GM12873 (cell line): ENCODE results near the gene AFF2.
A peak's percentile ranks its signal among the peaks of the same experiment; 100 is the strongest.

Experiments
- CTCF ChIP-seq: IDR thresholded peaks from 2 replicates; pipeline ENCODE4 v1.5.1; 2012; ENCODE audit warnings: low read depth, mild to moderate bottlenecking, moderate library complexity, low read length, control low read depth; ENCODE audit not compliant: insufficient read depth; ENCODE audit errors: missing control alignments

The AFF2 gene

GRCh38 chrX:148552775-148553174 is 52.4 kb downstream of the AFF2 start:
- TF ChIP-seq CTCF, result peak; percentile 53

DNA sequence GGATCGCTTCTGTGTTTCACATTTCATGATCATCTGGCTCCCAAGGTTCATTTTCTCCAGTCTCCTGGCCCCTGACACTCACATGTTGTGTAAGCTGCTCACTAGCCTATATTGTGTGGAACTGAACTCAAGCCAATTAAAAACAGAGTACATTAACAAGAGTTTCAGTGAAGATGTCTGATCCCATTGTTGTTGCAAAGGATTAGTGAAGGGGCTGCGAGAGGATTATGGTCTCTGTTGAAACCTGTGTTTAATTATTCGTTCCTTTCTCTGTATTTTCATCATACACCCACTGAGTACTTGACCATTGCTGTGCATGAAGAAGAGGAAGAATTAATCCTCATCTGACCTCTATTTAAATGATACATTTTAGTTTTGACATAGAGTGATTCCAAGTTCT is 54.7 kb downstream of the AFF2 start:
- no peak for TF ChIP-seq CTCF

DNA sequence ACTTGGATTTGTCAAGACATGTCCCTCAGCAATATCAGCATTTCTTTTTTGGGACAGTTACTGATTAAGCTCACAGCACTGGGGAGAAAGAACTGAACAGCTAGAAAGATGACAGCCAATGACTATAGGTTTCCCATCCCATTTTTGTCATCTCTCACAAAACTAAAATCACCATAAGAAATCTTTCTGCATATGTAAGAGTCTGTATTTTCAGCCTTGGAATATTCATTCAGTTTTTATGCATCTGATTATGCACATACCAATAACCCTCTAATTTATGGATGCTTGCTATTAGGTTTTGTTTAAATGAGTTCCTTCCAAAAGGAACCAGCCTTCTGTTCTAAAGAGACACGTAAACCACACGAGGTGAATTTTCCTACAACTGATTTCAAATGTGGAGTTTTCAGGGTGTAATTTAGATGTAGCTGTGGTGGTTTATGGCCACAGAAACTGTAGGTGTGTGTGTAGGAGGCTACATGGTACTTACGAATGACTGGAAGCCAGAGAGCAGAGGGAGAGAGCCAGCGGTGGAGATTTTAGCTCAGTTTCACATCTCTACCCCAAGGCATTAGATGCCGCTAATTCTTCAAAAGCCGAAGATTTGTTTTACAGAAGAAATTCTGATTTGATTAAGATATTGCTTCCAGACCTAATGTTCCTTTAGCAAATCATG is 55.3 kb downstream of the AFF2 start:
- no peak for TF ChIP-seq CTCF

- no peak for TF ChIP-seq CTCF
Observed at GRCh38 chrX:148556498-148556897, 56.1 kb downstream of the AFF2 start.

GRCh38 chrX:148562846-148563245 is 62.4 kb downstream of the AFF2 start:
- TF ChIP-seq CTCF, result no peak

DNA sequence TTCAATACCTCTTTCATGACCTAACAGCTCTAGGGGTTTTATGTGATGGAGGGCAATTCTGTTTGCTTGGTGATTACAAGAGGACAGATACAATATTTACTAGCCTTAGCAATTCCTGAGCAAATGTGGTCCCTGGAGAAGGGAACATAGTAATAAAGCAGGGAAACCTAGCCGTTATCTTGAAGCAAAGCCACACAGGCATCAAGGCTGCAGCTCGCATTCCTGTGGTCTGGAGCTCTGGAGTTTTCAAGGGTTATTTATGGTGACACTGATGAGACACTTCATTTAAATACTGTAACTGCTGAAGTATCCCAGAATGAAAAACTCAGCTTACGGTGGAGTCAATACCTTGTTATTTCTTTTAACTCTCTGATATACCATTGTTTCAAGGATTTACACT is 66.8 kb downstream of the AFF2 start:
- no peak for TF ChIP-seq CTCF

DNA sequence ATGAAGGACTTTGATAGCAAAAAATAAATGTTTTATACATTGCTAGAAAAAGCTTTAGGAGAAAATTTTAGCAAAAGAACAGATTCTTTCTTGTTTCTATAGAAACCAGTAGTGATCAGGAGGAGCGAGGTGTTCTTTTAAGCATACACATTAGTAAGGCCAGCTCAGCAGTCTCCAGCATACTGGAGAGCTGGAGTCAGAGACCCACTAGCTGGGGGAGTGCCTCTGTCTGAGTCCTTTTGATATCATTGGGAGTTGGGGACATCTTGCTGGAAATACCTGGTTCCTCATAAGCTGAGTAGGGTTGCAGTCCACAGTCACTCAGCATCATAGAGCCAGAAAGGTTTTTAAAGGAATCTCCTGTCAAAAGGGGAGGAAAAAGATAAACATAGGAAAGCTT is 67.4 kb downstream of the AFF2 start:
- no peak for TF ChIP-seq CTCF
